ENCODE data around the gene DYNLT2B.
"Not testable (repeated sequence)": the region's sequence is repeated elsewhere in the genome, so short reads cannot be mapped to it uniquely, and the experiment has no call there.

Gene DYNLT2B

GRCh38 chr3:196317687-196318467 is at the start of gene DYNLT2B:
Gene DYNLT2B, minus strand, starts transcription at chr3:196318240. Its CDS starts 88 bp downstream, at chr3:196318152.
- DNase-seq: peak; percentile 90

GRCh38 chr3:196365736-196366135 is 47.7 kb upstream of the DYNLT2B start:
- no peak for DNase-seq

DNA sequence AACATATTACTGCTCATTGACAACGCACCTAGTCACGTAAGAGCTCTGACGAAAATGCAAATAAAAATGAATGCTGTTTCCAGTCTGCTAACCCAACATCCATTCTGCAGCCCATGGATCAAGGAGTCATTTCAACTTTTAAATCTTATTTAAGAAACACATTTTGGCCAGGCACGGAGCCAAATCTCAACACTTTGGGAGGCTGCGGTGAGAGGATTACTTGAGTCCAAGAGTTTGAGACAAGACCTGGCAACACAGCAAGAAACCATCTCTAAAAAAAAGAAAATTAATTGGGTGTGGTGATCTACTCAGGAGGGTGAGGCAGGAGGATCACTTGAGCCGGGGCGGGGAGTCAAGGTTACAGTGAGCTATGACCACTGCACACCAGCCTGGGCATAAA is 42.5 kb upstream of the DYNLT2B start:
- DNase-seq: no peak

DNA sequence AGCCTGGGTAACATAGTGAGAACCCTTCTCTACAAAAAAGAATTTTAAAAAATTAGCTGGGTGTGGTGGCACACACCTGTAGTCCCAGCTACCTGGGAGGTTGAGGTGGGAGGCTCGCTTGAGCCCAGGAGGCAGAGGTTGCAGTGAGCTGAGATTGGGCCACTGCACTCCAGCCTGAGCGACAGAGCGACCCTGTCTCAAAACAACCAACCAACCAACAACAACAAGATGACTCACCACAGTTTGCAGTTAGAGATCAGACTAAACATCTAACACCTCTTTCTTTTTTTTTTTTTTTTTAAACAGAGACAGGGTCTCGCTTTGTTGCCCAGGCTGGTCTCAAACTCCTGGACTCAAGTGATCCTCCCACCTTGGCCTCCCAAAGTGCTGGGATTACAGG is 40.5 kb upstream of the DYNLT2B start:
- DNase-seq: not testable (repeated sequence)

DNA sequence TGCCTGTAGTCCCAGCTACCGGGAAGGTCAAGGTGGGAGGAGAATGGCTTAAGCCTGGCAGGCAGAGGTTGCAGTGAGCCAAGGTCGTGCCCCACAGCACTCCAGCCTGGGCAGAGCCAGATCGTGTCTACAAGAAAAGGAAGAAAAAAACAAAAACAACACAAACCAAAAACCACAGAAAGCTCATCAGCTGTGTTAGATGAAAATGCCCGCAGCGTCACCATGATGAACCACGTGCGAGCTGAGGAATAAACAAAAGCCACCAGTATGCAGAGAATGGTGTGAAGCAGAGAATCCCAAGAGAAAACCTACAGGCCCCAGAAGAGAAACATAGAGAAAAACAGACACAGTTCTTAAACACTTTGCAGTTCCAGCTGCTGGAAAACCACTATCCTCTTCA is 39.9 kb upstream of the DYNLT2B start:
- DNase-seq: no peak

- DNase-seq: no peak
Measured at GRCh38 chr3:196356556-196356955, 38.5 kb upstream of the DYNLT2B start.

DNA sequence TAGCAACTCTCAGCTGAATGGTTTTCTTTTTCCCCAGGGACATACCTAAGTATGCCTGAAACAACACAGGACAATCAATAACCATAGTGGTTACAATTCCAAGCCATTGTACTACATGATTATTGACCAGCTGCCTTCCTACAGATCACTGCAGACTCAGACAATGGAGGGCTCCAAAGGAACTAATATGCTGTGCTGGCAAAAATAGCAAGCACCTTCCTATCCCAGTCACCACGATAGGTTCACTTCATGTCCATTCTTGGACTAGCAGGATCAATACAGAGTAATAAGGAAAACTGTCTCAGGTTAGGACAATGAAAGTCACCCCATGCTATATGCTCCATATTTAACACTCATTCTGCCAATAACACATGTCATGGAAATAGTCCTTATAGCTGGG is 37.6 kb upstream of the DYNLT2B start:
- no peak for DNase-seq

- no peak for DNase-seq
Measured at GRCh38 chr3:196354132-196354531, 36.1 kb upstream of the DYNLT2B start.

DNA sequence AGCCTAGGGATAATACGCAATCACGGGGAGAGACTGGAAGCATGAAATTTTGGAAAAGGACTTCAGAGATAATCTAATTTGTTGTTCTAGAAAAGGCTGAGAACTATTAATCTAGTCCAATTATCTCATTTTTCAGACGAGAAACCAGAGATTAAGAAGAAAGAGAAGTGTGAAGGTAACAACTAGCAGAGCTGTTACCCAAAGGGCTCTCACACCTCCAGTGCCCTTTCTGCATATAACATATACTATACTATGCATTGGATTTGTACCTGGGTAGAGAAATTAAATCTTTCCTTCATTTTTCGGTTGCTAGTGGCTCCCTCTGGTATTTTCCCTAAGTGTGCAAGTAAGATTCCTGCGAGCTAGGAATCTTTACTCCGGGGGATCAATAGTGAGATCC is 33.5 kb upstream of the DYNLT2B start:
- no peak for DNase-seq

DNA sequence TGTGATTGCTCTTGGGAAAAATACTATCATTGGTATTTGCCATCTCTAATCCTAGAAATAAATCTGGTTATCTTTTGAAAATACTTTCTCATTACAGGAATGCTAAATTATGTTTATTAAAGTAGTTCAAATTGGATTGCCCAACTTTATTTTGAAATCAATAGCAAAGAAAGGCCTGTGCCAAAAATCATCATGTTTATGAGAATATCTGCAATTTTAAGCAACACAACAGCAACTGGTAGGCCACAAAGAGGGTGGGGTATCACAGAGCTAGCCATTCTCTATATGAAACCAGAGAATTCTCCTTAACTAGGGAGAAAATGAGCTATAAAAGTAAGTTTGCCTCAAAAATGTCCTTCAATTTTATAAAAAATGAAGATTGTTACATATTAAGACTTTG is 32.0 kb upstream of the DYNLT2B start:
- DNase-seq: no peak

DNA sequence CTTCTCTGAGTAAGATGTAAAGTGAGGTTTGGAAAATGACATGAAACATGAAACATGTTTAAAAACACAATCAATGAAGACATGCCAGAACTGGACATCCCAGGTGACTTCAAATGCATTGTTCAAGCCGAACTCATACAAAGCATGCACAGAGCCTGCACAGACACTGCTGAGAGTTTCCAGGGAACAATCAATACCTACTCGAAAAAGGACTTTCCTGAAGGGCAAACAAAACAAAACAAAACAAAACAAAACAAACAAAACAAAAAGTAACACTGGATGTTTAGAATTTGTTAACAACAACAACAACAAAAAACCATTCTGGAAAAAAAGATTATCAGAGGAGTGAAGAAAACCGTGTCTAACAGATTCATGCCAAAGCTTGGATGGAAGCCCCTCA is 30.7 kb upstream of the DYNLT2B start:
- no peak for DNase-seq

- no peak for DNase-seq
Measured at GRCh38 chr3:196344663-196345062, 26.6 kb upstream of the DYNLT2B start.

DNA sequence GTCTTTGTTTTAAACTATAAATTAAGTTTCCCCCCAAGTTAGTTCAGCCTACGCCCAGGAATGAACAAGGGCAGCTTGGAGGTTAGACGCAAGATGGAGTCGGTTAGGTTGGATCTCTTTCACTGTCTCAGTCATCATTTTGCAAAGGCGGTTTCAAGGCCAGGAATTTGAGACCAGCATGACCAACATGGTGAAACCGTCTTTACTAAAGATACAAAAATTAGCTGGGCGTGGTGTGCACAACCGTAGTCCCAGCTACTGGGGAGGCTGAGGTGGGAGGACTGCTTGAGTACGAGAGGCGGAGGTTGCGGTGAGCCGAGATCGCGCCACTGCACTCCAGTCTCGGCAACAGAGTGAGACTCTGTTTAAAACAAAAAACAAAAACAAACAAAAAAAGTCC is 25.9 kb upstream of the DYNLT2B start:
- not testable (repeated sequence) for DNase-seq

DNA sequence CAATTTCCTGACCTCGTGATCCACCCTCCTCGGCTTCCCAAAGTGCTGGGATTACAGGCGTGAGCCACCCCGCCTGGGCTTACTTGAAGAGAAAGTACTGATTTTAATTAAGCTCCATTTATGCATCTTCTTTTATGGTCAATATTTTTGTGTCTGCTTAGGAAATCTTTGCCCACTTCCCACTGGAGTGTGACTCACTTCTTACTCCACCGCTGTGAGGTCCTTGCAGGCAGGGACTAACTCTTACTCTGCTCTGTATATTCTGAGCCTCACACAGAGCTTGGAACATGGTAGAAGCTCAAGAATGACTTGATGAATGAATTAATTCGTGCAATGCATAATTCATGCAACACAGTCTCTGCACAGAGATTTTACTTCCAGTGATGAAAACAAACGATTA is 23.1 kb upstream of the DYNLT2B start:
- DNase-seq: no peak

DNA sequence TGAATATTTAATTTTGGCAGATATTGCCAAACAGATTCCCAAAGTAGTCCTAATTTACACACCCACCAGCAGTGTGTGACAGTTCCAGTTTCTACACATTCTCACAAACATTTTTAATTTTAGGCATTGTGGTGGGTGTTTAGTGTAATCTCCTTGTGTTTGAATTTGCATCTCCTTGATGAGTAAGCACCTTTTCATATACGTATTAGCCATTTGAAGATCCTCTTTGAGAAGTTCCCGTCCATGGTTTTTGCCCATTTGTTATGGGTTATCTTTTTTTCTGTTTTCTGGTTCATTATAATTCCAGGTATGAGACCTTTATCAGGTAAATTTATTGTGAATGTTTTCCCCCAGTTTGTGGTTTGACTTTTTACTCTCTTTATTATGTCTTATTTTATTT is 22.4 kb upstream of the DYNLT2B start:
- DNase-seq: no peak

- no peak for DNase-seq
Measured at GRCh38 chr3:196339493-196340254, 21.6 kb upstream of the DYNLT2B start.

DNA sequence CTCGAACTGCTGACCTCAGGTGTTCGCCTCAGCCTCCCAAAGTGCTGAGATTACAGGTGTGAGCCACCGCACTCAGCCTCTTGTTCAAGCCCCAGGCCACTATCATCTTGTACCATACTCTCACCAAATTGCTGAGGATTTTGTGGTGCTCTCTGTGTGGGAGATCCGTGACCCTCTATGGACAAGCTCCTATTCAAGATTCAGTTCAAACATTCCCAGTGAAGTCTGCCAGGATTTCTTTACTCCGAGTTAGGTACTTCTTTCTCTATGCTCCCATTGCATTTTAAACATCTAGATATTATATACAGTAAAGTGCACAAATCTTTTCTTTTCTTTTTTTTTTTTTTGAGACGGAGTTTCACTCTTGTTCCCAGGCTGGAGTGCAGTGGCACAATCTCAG is 21.0 kb upstream of the DYNLT2B start:
- no peak for DNase-seq

- no peak for DNase-seq
Measured at GRCh38 chr3:196336319-196337145, 18.5 kb upstream of the DYNLT2B start.

GRCh38 chr3:196335503-196335948 is 17.5 kb upstream of the DYNLT2B start:
- no peak for DNase-seq

DNA sequence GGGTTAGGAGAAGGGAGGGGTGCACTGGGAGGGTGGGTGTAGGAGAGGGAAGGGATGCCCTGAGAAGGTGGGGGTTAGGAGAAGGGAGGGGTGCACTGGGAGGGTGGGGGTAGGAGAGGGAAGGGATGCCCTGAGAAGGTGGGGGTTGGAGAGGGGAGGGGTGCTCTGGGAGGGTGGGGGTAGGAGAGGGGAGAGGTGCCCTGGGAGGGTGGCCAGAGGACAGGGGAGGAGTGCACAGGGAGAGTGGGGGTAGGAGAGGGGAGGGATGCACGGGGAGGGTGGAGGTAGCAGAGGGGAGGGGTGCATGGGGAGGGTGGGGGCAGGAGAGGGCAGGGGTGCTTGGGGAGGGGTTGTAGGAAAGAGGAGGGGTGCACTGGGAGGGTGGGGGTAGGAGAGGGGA is 16.9 kb upstream of the DYNLT2B start:
- DNase-seq: no peak

GRCh38 chr3:196332168-196332567 is 14.1 kb upstream of the DYNLT2B start:
- no peak for DNase-seq

- DNase-seq: no peak
Measured at GRCh38 chr3:196327405-196327804, 9.4 kb upstream of the DYNLT2B start.

DNA sequence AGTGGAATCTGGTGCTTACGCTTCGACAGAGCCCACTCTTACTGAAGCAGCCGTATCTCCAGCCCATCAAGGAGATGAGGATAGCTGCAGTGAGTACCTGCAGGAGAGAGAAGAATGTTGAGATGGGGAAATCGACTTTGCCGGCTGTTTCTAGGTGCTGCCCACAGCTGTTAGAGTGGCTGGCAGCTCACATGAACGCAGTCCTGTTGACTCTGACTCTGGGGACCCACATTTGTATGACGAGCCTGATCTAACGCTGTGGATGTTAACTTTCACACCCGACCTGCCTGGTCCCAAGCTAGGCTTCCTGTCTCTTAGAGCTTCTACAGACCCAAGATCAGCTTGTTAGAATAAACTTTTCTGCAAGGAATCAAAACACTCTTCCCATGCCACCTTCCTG is 8.9 kb upstream of the DYNLT2B start:
- no peak for DNase-seq
